ENCODE data around the gene NDUFAF2.

The NDUFAF2 gene

DNA sequence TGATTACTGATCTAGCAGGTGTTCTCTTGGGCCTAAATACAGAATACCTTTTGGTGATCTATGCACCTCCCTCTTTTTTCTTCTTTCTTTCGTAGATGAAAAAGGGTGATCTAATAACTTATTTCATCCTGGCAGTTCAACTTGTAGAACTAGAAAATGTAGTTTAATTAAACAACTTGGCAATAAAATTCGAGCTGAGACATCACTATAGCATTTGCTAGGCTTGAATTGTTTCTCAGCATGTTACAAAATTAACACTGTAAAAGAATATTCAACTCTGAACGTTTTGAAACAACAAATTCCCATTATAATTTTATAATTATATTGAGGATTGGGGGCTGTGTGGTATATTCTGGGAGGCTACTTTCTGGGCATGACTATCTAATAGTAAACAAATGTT, 197.8 kb downstream of the NDUFAF2 start:
- CTCF ChIA-PET: no interaction called here
- POLR2A ChIA-PET (ENCODE audit: low non-redundant PET): no interaction called here
- TF ChIP-seq, protein P1, sequence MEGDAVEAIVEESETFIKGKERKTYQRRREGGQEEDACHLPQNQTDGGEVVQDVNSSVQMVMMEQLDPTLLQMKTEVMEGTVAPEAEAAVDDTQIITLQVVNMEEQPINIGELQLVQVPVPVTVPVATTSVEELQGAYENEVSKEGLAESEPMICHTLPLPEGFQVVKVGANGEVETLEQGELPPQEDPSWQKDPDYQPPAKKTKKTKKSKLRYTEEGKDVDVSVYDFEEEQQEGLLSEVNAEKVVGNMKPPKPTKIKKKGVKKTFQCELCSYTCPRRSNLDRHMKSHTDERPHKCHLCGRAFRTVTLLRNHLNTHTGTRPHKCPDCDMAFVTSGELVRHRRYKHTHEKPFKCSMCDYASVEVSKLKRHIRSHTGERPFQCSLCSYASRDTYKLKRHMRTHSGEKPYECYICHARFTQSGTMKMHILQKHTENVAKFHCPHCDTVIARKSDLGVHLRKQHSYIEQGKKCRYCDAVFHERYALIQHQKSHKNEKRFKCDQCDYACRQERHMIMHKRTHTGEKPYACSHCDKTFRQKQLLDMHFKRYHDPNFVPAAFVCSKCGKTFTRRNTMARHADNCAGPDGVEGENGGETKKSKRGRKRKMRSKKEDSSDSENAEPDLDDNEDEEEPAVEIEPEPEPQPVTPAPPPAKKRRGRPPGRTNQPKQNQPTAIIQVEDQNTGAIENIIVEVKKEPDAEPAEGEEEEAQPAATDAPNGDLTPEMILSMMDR (conservative IDR thresholded peaks at IDR 0.05; ENCODE audit: low read depth): no peak
- no peak overlapping the region for H3K27ac ChIP-seq
- no peak for DNase-seq (ENCODE audit: low spot score)

- H3K27ac ChIP-seq: no peak overlapping the region
- TF ChIP-seq, protein P1 (conservative IDR thresholded peaks at IDR 0.05; ENCODE audit: low read depth): no peak
- DNase-seq (ENCODE audit: low spot score): no peak
- POLR2A ChIA-PET (ENCODE audit: low non-redundant PET): interaction anchor here (0.6 kb wide), 1 partner anchor 8 kb away, joined by 3 read pairs; no protein-coding TSS in a partner anchor
- CTCF ChIA-PET: interaction anchor here (0.5 to 1.3 kb wide), 2 partner anchors 9 to 18 kb away, joined by 3 to 4 read pairs; no protein-coding TSS in a partner anchor
These were observed 203.5 kb downstream of the NDUFAF2 start for GRCh38 chr5:61148515-61148914.

DNA sequence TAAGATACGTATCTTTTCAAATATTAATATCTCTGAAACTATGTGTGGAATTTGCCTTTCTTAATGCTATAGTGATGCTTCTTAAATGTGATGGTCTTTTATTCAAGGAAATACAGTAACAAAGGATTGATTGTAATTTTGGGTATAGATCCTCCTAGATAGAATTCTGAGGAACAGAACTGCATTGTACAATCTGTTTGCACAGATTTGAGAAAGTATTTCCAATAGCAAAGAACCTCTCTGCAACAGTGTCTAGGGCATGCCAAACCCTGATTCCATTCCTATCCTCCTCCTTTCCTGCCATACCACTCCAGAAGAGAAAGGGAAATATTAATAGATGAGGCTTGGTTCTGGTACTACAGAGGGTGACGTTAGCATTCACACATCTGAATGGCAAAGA, 206.9 kb downstream of the NDUFAF2 start:
- POLR2A ChIA-PET (ENCODE audit: low non-redundant PET): no interaction called here
- TF ChIP-seq, protein P1 (conservative IDR thresholded peaks at IDR 0.05; ENCODE audit: low read depth): no peak
- no peak for DNase-seq (ENCODE audit: low spot score)
- CTCF ChIA-PET: no interaction called here
- no peak overlapping the region for H3K27ac ChIP-seq

DNA sequence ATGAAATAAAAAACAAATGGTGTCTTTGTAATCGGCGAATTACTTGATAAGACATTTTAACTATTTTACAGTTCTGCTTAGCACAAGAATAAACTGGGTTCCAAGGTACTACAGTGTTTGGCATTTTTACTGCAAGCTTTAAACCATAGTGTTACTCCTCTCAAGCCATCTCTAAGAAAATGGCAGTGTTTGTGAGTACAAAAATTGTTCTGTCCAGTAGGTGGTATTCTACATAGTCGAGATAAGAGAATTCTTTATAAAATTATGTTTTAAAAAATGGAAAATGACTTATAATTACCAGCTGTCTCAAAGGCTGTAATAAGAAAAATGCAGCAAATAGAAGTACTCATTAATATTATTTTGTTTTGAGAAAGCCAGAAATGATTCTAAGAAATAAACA, 214.1 kb downstream of the NDUFAF2 start:
- TF ChIP-seq, protein P1 (conservative IDR thresholded peaks at IDR 0.05; ENCODE audit: low read depth): no peak
- POLR2A ChIA-PET (ENCODE audit: low non-redundant PET): no interaction called here
- DNase-seq (ENCODE audit: low spot score): no peak
- CTCF ChIA-PET: interaction anchor here (0.6 to 0.7 kb wide), 4 partner anchors 8 to 1679 kb away, joined by 3 to 7 read pairs (median 4); no protein-coding TSS in a partner anchor
- H3K27ac ChIP-seq: no peak overlapping the region

- ChIA-PET CTCF (interaction anchor here (0.6 kb wide), 1 partner anchor 939 kb away, joined by 7 read pairs; no protein-coding TSS in a partner anchor), POLR2A (ENCODE audit: low non-redundant PET) (no interaction called here)
- H3K27ac ChIP-seq: no peak overlapping the region
- TF ChIP-seq, protein P1 (conservative IDR thresholded peaks at IDR 0.05; ENCODE audit: low read depth): no peak
- DNase-seq (ENCODE audit: low spot score): no peak
These were observed 214.8 kb downstream of the NDUFAF2 start for GRCh38 chr5:61159836-61160235.

DNA sequence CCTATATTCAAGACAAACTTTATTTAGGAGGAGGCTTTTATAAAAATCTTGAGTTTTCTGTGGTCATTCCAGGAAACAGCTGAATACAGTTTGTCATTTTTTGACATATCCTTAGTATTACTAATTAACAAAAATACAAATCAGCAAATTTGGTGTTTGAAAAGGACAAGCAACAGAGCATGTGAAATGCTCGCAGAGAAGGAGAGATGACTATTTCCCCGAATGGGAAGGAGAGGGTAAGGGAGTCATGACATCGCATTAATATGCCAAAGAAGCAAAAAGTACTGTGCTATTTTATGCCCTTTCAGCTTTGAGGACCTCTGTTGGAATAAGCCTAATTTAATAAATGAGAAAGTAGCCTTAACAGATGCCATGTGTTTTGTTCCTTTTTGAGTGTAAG, 215.5 kb downstream of the NDUFAF2 start:
- DNase-seq (ENCODE audit: low spot score): no peak
- ChIA-PET POLR2A (ENCODE audit: low non-redundant PET) (no interaction called here), CTCF (no interaction called here)
- no peak overlapping the region for H3K27ac ChIP-seq
- TF ChIP-seq, protein P1 (conservative IDR thresholded peaks at IDR 0.05; ENCODE audit: low read depth): no peak

Measured in RWPE1 (cell line).